HG03439 (cell line): ENCODE measurements around the gene OR2J3.
"Not testable (repeated sequence)": the region's sequence is repeated elsewhere in the genome, so short reads cannot be mapped to it uniquely, and the experiment has no call there.

Experiments used
- ATAC-seq: cut with Tn5 transposase; IDR thresholded peaks from one replicate; pipeline ENCODE4 v1.9.1; 2021; ENCODE audit warnings: mild to moderate bottlenecking, moderate library complexity; ENCODE audit not compliant: unreplicated experiment

Gene OR2J3

GRCh38 chr6:29107758-29108157 is at the start of gene OR2J3:
Gene OR2J3, plus strand, starts transcription at chr6:29108058. Its CDS starts 3,833 bp downstream, at chr6:29111891.
- no peak for ATAC-seq

DNA sequence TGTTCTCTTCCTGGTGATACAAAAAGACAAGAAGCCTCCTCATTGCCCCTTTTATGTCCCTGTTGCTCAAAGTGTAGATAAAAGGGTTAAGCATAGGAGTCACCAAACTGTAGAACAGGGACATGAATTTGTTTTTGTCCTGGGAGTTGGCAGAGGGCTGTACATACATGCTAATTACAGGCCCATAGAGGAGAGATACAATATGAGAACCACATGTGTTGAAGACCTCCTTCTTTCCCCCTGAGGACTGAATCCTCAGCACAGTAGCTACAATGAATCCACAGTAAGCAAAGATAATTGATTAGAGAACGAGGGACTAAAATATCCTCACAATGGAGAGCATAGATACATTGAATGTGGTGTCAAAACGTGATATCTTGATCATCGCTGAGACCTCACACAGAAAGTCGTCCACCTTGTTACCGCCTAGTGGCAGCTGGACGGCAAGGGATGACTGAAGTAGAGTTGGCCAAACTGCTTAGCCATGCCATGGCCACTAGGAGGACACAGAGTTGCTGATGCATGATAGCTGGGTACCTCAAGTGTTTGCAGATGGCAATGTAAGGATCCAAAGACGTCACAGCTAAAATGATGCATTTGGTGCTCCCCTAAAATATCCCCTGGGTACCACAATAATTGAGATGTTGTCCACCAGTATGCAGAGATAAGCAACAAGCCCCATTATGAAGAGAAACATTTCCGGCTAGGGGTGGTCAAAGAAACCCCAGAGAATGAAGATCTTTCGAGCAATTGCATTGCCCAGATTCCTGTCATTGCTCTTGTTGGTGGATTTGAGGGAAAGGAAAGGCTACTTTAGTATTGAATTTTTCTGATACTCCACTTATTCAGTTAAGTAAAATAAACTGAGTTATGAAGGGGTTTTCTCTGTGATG is 35.8 kb upstream of the OR2J3 start:
- no peak for ATAC-seq

DNA sequence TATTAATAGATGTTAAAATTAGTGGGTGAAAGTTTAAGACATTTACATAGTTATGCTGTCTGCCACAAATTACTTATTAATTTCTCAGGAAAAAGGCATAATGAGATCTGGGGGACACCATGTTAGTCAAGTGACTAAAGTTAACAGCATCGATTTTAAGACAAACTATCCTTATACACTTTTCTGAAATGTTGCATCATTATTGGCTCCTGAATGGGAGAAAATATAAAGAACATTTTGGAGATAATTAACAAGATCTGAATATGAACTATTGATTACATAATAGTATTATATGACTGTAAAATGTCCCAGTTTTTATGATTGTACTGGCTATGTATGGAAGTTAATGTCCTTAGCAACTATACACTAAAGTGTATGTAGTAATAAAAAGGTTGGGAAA is 28.7 kb upstream of the OR2J3 start:
- ATAC-seq = no peak

DNA sequence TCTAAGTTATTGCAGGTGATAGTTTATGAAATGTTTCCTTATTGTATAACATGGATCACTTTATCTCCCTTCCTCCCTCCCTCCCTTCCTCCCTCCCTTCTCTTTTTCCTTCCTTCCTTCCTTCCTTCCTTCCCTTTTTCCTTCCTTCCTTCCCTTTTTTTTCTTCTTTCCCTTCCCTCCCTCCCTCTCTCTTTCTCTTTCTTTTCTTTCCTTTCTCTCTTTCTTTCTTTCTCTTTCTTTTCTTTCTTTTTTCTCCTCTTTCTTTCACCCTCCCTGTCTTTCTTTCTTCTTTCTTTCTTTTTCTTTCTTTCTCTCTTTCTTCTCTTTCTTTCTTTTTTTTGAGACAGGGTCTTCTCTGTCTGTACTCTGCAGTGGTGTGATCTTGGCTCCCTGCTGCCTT is 26.5 kb upstream of the OR2J3 start:
- no peak for ATAC-seq

DNA sequence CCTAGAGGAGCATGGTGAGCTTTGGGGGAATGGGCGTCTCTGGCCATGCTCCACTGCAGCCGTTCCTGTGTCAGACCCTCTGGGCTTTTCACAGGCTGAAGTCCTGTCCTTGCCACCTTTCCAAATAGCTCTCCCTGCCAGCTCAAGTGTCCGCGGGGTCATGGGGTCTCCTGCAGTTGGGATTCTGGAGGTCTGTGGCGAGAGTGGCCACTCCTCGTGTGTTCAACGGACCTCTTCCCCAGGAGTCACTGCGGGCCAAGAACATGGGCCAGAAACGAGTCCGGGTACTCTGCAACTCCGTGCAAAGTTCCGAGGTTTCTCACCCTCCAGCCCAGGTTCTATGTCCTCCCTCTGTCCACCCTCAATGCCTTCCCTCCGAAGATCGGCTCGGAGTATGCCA is 25.4 kb upstream of the OR2J3 start:
- ATAC-seq = no peak

GRCh38 chr6:29087213-29087612 is 20.6 kb upstream of the OR2J3 start, which contains the start of gene OR2B3:
Gene OR2B3, minus strand, starts transcription at chr6:29087313. Its CDS starts 65 bp downstream, at chr6:29087248.
- ATAC-seq = no peak

DNA sequence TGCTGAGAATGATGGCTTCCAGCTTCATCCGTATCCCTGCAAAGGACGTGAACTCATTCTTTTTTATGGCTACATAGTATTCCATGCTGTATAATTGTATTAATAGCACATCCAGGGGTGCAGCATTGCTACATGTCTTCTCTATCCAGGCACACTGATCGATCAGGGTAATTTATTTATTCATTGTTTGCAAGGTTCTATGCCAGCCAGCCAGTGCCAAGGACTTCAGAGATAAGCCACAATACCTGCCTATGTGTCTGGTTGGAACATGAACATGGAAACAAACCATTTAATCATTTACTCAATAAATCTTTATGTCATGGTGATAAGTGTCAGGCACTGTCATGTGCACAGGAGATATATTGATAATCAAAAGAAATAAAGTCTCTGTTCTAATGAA is 14.9 kb upstream of the OR2J3 start:
- ATAC-seq = no peak

- ATAC-seq = no peak
Observed at GRCh38 chr6:29097803-29098202, 10.1 kb upstream of the OR2J3 start.

- ATAC-seq = no peak
Observed at GRCh38 chr6:29099190-29099589, 8.7 kb upstream of the OR2J3 start, which contains the start of gene OR2J1. Gene OR2J1, plus strand, starts transcription at chr6:29099490. Its CDS starts 1,453 bp downstream, at chr6:29100943.

DNA sequence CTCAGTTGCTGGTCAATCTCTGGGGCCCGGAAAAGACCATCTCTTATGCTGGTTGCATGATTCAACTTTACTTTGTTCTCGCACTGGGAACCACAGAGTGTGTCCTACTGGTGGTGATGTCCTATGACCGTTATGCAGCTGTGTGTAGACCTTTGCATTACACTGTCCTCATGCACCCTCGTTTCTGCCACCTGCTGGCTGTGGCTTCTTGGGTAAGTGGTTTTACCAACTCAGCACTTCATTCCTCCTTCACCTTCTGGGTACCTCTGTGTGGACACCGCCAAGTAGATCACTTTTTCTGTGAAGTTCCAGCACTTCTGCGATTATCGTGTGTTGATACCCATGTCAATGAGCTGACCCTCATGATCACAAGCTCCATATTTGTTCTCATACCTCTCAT is 4.3 kb downstream of the OR2J3 start:
- ATAC-seq = no peak

DNA sequence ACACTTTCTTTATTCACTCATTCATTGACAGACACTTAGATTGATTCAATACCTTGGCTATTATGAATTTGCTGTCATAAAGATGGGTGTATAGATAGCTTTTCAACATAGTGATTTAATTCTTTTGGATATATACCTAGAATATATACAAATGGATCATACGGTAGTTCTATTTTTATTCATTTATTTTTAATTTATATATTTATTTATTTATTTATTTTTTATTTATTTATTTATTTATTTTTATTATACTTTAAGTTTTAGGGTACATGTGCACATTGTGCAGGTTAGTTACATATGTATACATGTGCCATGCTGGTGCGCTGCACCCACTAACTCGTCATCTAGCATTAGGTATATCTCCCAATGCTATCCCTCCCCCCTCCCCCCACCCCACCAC is 7.1 kb downstream of the OR2J3 start:
- ATAC-seq = not testable (repeated sequence)

GRCh38 chr6:29129326-29130012 is 21.6 kb downstream of the OR2J3 start:
- no peak for ATAC-seq

GRCh38 chr6:29130644-29131043 is 22.8 kb downstream of the OR2J3 start:
- ATAC-seq = no peak

- ATAC-seq = no peak
Observed at GRCh38 chr6:29131691-29132090, 23.8 kb downstream of the OR2J3 start.

DNA sequence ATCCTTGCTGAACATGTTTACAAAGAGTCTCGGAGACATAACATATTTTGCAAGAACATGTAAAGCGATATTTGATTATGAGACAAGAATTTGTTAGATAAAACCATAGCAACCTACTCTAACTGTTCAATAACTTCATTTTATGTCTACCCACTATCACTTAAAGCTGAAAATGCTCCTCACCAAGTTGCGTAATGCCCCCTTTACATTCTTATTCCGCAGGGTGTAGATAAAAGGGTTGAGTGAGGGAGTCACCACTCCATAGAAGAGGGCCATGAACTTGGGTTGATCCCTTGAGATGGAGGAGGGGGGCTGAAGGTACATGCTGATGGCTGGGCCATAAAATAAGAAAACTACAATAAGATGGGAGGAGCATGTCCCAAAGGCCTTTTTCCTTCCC is 29.9 kb downstream of the OR2J3 start:
- no peak for ATAC-seq

- no peak for ATAC-seq
Observed at GRCh38 chr6:29141606-29142005, 33.7 kb downstream of the OR2J3 start.

GRCh38 chr6:29142309-29142708 is 34.5 kb downstream of the OR2J3 start:
- no peak for ATAC-seq

GRCh38 chr6:29146179-29146578 is 38.3 kb downstream of the OR2J3 start:
- ATAC-seq = no peak

DNA sequence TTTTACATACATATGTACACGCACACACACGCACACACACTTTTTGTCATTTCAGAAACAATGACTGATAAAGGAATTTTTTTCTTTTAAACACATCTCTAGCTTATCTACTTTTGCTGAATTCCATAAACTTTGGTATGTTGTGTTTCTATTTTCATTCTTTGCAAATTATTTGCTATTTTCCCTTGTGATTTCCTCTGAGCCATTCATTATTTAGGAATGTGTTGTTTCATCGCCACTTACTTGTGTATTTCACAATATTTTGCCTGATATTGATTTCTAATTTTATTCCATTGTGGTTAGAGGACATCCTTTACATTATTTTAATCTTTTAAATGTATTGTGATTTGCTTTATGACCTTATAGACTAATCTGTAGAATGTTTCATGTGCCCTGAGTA is 39.2 kb downstream of the OR2J3 start:
- ATAC-seq = no peak

- not testable (repeated sequence) for ATAC-seq
Observed at GRCh38 chr6:29149444-29149843, 41.6 kb downstream of the OR2J3 start.

DNA sequence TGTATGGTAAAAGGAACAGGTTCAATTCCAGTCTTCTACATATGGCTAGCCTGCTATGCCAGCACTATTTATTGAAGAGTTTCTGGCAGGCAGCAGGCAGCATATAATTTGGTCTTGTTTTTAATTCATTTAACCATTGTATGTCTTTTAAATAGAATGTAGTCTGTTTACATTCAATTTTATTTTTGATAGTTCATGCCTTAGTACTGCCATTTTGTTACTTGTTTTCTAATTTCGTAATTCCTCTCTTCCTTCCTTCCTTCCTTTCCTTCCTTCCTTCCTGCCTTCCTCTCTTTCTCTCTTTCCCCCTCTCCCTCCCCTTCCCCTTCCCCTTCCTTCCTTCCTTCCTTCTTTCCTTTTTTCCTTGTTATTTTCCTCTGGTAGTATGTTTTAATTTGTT is 45.2 kb downstream of the OR2J3 start:
- no peak for ATAC-seq

GRCh38 chr6:29155182-29155581 is 47.3 kb downstream of the OR2J3 start:
- not testable (repeated sequence) for ATAC-seq
